Naive thymus-derived CD4-positive, alpha-beta T cell (primary cell): ENCODE data around the gene NECAB3. TPM values are rescaled to one million over a fixed set of nuclear protein-coding genes. Genes with fewer than 3 reads are reported as not detected.
A peak's percentile ranks its signal among the peaks of the same experiment; 100 is the strongest.
"Not testable (repeated sequence)": the region's sequence is repeated elsewhere in the genome, so short reads cannot be mapped to it uniquely, and the experiment has no call there.

ENCODE experiments used
- ATAC-seq: fragments of 150-1000 bp; cut with Tn5 transposase; 2 replicates; pipeline ENCODE4 v1.10.0; 2021; ENCODE audit warnings: mild to moderate bottlenecking, moderate library complexity
- CTCF ChIA-PET: fragments of 350-600 bp; sonication (Branson Sonifier 250); formaldehyde crosslinking; loops from one replicate; lab custom pipeline; 2021; ENCODE audit warnings: antibody characterized with exemption; lab: Charles Lee
- POLR2A ChIA-PET: fragments of 350-600 bp; sonication (Branson Sonifier 250); formaldehyde crosslinking; loops from one replicate; lab custom pipeline; 2021; ENCODE audit warnings: antibody characterized with exemption, inconsistent platforms; lab: Charles Lee
- DNase-seq, 9 donors: peaks; one replicate each; pipeline versions ENCODE4 v3.0.0 to v3.0.0-alpha.2; 2020 to 2022; ENCODE audit warnings: mixed read lengths in 1 of 9
- H3K27ac ChIP-seq: one replicate; pipeline ENCODE4 v1.7.0; 2013; ENCODE audit warnings: mild to moderate bottlenecking, low read depth, low read length, moderate library complexity
- H3K27me3 ChIP-seq, 2 donors: one replicate each; pipeline ENCODE4 v1.7.0; 2013; ENCODE audit warnings: low read length in 2 of 2, mild to moderate bottlenecking in 2 of 2, moderate library complexity in 2 of 2; ENCODE audit not compliant: control insufficient read depth in 2 of 2, insufficient read depth in 2 of 2
- H3K36me3 ChIP-seq, 3 experiments: 1 replicate in 2 of 3; 2 replicates in 1 of 3; pipeline ENCODE4 v1.7.0; 2013; ENCODE audit warnings: low read length in 3 of 3, mild to moderate bottlenecking in 3 of 3, moderate library complexity in 1 of 3; ENCODE audit not compliant: insufficient read depth in 3 of 3, control insufficient read depth in 2 of 3
- H3K4me1 ChIP-seq, 2 donors: one replicate each; pipeline ENCODE4 v1.7.0; 2013; ENCODE audit warnings: low read length in 2 of 2, mild to moderate bottlenecking in 2 of 2, moderate library complexity in 1 of 2; ENCODE audit not compliant: control insufficient read depth in 2 of 2, insufficient read depth in 2 of 2
- H3K4me3 ChIP-seq: 2 replicates; pipeline ENCODE4 v1.7.0; 2013; ENCODE audit warnings: mild to moderate bottlenecking, low read length
- H3K9me3 ChIP-seq, 3 experiments: 1 replicate in 2 of 3; 2 replicates in 1 of 3; pipeline ENCODE4 v1.7.0; 2013; ENCODE audit warnings: low read length in 3 of 3; ENCODE audit not compliant: control insufficient read depth in 2 of 3
- H3K27ac Mint-ChIP-seq, 9 donors: one replicate each; pipeline ENCODE4 v1.8.0; 2020 to 2022; ENCODE audit warnings: mixed read lengths in 9 of 9, mild to moderate bottlenecking in 8 of 9, moderate library complexity in 5 of 9, inconsistent platforms in 2 of 9
- H3K27me3 Mint-ChIP-seq, 5 donors: one replicate each; pipeline ENCODE4 v1.8.0; 2021 to 2022; ENCODE audit warnings: mixed read lengths in 5 of 5, mild to moderate bottlenecking in 1 of 5
- H3K36me3 Mint-ChIP-seq, 5 donors: one replicate each; pipeline ENCODE4 v1.8.0; 2020 to 2022; ENCODE audit warnings: mixed read lengths in 5 of 5, mild to moderate bottlenecking in 3 of 5, inconsistent platforms in 1 of 5
- H3K4me1 Mint-ChIP-seq, 7 donors: one replicate each; pipeline ENCODE4 v1.8.0; 2020 to 2022; ENCODE audit warnings: mixed read lengths in 7 of 7, mild to moderate bottlenecking in 3 of 7, inconsistent platforms in 1 of 7
- H3K4me3 Mint-ChIP-seq, 10 donors: one replicate each; pipeline ENCODE4 v1.8.0; 2020 to 2022; ENCODE audit warnings: mild to moderate bottlenecking in 10 of 10, mixed read lengths in 10 of 10, moderate library complexity in 6 of 10, inconsistent platforms in 2 of 10
- H3K9me3 Mint-ChIP-seq, 11 donors: one replicate each; pipeline ENCODE4 v1.8.0; 2020 to 2022; ENCODE audit warnings: mixed read lengths in 11 of 11, mild to moderate bottlenecking in 4 of 11, inconsistent platforms in 1 of 11, moderate library complexity in 1 of 11
- intact Hi-C, 2 donors: fragments of 100-400 bp; cut with micrococcal nuclease; formaldehyde crosslinking; loops; one replicate each; pipeline ENCODE4 v1.15.1; 2023
- polyA plus RNA-seq, 2 donors: library from polyadenylated mRNA; unstranded; fragments of 300-500 nt; fragmentation: Illumina TruSeq; gene quantifications; one replicate each; pipeline ENCODE4 v1.2.3, GENCODE V29; 2021
- total RNA-seq, 6 experiments: library from RNA in 5 of 6; stranded (reverse) in 5 of 6; gene quantifications; 1 replicate in 5 of 6; 2 replicates in 1 of 6; pipeline ENCODE4 v1.2.3 and lab custom pipeline; 2021 to 2026

Gene NECAB3
- total and polyA plus RNA-seq, 7 experiments from 2014 or later = 2.3 to 46.8 (median 13.6) TPM

DNA sequence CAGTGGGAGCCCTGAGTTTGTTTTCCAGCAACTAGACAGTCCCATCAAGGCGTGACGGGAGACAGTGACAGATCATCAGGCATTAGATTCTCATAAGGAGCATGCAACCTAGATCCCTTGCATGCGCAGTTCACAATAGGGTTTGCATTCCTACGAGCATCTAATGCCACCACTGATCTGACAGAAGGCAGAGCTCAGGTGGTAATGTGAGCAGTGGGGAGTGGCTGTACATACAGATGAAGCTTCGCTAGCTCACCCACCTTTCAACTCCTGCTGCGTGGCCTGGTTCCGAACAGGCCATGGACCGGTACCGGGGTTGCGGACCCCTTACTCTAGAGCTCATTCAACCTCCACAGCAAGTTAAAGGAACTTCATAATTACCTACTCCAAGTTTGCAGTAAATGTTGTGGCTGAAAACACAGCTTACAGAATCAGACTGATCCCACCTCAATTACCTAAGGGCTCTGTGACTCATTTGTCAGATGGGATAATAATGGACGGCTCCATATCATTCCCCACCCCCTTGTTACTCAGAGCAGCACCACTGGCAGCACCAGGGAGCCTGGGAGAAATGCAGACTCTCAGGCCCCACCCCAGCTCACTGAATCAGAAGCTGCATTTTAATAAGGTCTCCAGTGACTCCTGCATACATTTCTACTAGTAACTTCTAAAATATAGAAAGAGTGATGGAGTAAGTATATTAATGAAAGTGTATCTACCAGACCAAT is 30.1 kb upstream of the NECAB3 start:
- no peak overlapping the region for H3K27ac ChIP-seq
- ChIA-PET CTCF (no interaction called here), POLR2A (no interaction called here)
- Mint-ChIP-seq H3K36me3 (peaks cover 2 to 26% (median 8%) of the 10 kb centered on the region in 5 donors), H3K27ac (no peak overlapping the region), H3K9me3 (peaks cover 0 to 4% (median 0%) of the 10 kb centered on the region in 11 donors), H3K4me3 (no peak overlapping the region), H3K4me1 (peaks cover 0 to 5% (median 2%) of the 10 kb centered on the region in 7 donors), H3K27me3 (no peaks in the 10 kb centered on the region)
- intact Hi-C loops = no loop called here
- no peak overlapping the region for H3K4me3 ChIP-seq
- DNase-seq (no peak), ATAC-seq (no peak)
- H3K4me1 ChIP-seq = no peaks in the 10 kb centered on the region
- no peaks in the 10 kb centered on the region for H3K27me3 ChIP-seq
- H3K9me3 ChIP-seq = no peaks in the 10 kb centered on the region
- peaks cover 0 to 14% (median 0%) of the 10 kb centered on the region in 3 experiments for H3K36me3 ChIP-seq

DNA sequence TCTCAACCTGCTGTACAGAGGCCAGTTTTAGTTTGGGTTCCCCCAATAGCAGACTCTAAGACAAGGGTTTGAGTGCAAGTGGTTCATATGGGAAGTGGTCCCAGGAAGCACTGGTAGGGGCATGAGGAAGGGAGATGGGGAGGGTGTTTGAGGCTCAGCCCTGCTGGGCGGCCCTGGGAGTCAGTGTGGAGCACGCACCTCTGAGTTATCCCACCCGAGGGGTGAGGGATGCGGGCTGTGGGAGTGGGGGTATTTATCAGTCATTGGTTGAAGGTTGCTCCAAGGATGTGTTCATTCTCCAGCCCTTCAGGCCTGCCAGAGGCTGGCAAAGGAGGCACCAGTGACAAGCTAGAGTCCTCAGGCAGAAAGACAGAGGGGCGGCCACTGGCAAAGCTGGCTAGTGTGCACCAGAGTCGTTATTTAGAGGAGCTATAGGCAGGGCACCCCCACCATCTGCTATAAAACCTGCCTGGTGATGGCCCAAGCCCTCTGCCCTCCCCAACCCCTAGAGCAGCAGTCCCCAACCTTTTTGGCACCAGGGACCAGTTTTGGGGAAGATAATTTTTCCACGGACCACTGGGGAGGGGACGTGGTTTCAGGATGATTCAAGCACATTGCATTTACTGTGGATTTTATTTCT is 29.4 kb upstream of the NECAB3 start:
- Mint-ChIP-seq H3K36me3 (peaks cover 0 to 24% (median 8%) of the 10 kb centered on the region in 5 donors), H3K27ac (no peak overlapping the region), H3K27me3 (no peaks in the 10 kb centered on the region), H3K9me3 (peaks cover 0 to 4% (median 0%) of the 10 kb centered on the region in 11 donors), H3K4me1 (peaks cover 0 to 2% (median 0%) of the 10 kb centered on the region in 7 donors), H3K4me3 (no peak overlapping the region)
- H3K9me3 ChIP-seq = no peaks in the 10 kb centered on the region
- POLR2A ChIA-PET = no interaction called here
- intact Hi-C loops = no loop called here
- CTCF ChIA-PET = no interaction called here
- DNase-seq (no peak), ATAC-seq (no peak)
- no peaks in the 10 kb centered on the region for H3K27me3 ChIP-seq
- no peaks in the 10 kb centered on the region for H3K4me1 ChIP-seq
- no peak overlapping the region for H3K27ac ChIP-seq
- no peak overlapping the region for H3K4me3 ChIP-seq
- peaks cover 0 to 14% (median 0%) of the 10 kb centered on the region in 3 experiments for H3K36me3 ChIP-seq

DNA sequence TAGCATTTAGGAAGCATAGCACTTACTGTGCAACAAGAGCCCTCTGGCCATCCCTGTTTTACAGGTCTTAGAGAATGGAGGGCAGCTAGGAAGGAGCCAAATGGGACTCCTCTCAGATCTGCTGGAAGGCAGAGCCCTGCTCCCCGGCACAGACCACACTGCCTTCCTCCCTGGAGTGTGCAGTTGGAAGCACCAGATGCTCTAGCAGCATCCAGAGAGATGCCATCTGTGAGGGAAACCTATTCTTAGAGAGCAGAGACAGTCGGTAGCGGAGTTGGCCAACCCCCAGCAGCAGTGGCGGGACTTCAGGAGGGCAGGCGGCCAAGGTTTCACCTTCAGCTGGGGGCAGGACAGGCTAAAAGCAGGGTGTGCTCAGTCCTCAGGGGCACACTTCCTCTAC is 28.6 kb upstream of the NECAB3 start:
- DNase-seq (no peak), ATAC-seq (no peak)
- no peaks in the 10 kb centered on the region for H3K9me3 ChIP-seq
- CTCF ChIA-PET = no interaction called here
- H3K4me3 Mint-ChIP-seq = no peak overlapping the region
- H3K36me3 Mint-ChIP-seq = peaks cover 0 to 24% (median 9%) of the 10 kb centered on the region in 5 donors
- H3K9me3 Mint-ChIP-seq = peaks cover 0 to 4% (median 0%) of the 10 kb centered on the region in 11 donors
- POLR2A ChIA-PET = no interaction called here
- peaks cover 0 to 12% (median 0%) of the 10 kb centered on the region in 3 experiments for H3K36me3 ChIP-seq
- H3K27me3 ChIP-seq = no peaks in the 10 kb centered on the region
- no peaks in the 10 kb centered on the region for H3K27me3 Mint-ChIP-seq
- H3K4me3 ChIP-seq = no peak overlapping the region
- H3K27ac ChIP-seq = no peak overlapping the region
- H3K27ac Mint-ChIP-seq = peak overlapping the region in 3 of 9 donors; percentile 25 to 74 (median 56)
- no peaks in the 10 kb centered on the region for H3K4me1 ChIP-seq
- H3K4me1 Mint-ChIP-seq = peaks cover 0 to 2% (median 0%) of the 10 kb centered on the region in 7 donors
- intact Hi-C loops = no loop called here

DNA sequence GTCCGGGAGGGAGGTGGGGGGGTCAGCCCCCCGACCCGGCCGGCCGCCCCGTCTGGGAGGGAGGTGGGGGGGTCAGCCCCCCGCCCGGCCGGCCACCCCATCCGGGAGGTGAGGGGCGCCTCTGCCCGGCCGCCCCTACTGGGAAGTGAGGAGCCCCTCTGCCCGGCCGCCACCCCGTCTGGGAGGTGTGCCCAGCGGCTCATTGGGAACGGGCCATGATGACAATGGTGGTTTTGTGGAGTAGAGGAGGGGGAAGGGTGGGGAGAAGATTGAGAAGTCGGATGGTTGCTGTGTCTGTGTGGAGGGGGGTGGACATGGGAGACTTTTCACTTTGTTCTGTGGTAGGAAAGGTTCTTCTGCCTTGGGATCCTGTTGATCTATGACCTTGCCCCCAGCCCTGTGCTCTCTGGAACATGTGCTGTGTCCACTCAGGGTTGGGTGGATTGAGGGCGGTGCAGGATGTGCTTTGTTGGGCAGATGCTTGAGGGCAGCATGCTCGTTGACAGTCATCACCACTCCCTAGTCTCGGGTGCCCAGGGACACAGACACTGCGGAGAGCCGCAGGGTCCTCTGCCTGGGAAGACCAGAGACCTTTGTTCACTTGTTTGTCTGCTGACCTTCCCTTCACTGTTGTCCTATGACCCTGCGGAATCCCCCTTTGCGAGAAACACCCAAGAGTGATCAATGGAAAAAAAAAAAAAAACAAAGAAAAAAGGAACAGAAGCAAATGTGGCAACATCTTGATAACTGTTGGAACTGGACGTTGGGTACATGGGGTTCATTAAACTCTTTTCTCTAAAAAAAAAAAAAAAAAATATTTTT is 27.6 kb upstream of the NECAB3 start:
- intact Hi-C loops = no loop called here
- POLR2A ChIA-PET = no interaction called here
- no peak overlapping the region for H3K4me3 Mint-ChIP-seq

DNA sequence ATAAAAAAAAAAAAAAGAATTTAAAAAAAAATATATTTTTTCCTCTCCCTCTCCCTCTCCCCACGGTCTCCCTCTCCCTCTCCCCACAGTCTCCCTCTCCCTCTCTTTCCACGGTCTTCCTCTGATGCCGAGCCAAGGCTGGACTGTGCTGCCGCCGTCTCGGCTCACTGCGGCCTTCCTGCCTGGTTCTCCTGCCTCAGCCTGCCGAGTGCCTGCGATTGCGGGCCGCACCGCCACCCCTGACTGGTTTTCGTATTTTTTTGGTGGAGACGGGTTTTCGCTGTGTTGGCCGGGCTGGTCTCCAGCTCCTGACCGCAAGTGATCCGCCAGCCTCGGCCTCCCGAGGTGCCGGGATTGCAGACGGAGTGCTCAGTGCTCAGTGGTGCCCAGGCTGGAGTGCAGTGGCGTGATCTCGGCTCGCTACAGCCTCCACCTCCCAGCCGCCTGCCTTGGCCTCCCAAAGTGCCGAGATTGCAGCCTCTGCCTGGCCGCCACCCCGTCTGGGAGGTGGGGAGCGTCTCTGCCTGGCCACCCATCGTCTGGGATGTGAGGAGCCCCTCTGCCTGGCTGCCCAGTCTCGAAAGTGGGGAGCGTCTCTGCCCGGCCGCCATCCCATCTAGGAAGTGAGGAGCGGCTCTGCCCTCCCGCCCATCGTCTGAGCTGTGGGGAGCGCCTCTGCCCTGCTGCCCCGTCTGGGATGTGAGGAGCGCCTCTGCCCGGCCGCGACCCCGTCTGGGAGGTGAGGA is 26.6 kb upstream of the NECAB3 start:
- H3K36me3 ChIP-seq, intact Hi-C loops, H3K4me3 ChIP-seq, ATAC-seq, H3K27ac Mint-ChIP-seq, H3K4me1 Mint-ChIP-seq, H3K27me3 ChIP-seq, DNase-seq, H3K4me1 ChIP-seq, H3K27me3 Mint-ChIP-seq, H3K4me3 Mint-ChIP-seq, H3K27ac ChIP-seq, H3K9me3 ChIP-seq, POLR2A ChIA-PET: not testable (repeated sequence)
- CTCF ChIA-PET = interaction anchor here (0.9 kb wide), 1 partner anchor 55 kb away, joined by 3 read pairs; no protein-coding TSS in a partner anchor
- H3K9me3 Mint-ChIP-seq = peaks cover 0 to 14% (median 0%) of the 10 kb centered on the region in 11 donors
- peaks cover 0 to 17% (median 4%) of the 10 kb centered on the region in 5 donors for H3K36me3 Mint-ChIP-seq

More for the DNA sequence above, 27.6 kb upstream of the NECAB3 start:
- Histone ChIP-seq H3K27ac (no peak overlapping the region), H3K4me3 (no peak overlapping the region), H3K27me3 (no peaks in the 10 kb centered on the region), H3K36me3 (peaks cover 0 to 1% (median 0%) of the 10 kb centered on the region in 3 experiments), H3K4me1 (no peaks in the 10 kb centered on the region), H3K9me3 (no peaks in the 10 kb centered on the region)
- no peak overlapping the region for H3K27ac Mint-ChIP-seq
- no peaks in the 10 kb centered on the region for H3K27me3 Mint-ChIP-seq
- DNase-seq (no peak), ATAC-seq (no peak)
- H3K36me3 Mint-ChIP-seq = peaks cover 0 to 17% (median 4%) of the 10 kb centered on the region in 5 donors
- H3K9me3 Mint-ChIP-seq = peaks cover 0 to 12% (median 0%) of the 10 kb centered on the region in 11 donors
- CTCF ChIA-PET = no interaction called here
- peaks cover 0 to 2% (median 0%) of the 10 kb centered on the region in 7 donors for H3K4me1 Mint-ChIP-seq

DNA sequence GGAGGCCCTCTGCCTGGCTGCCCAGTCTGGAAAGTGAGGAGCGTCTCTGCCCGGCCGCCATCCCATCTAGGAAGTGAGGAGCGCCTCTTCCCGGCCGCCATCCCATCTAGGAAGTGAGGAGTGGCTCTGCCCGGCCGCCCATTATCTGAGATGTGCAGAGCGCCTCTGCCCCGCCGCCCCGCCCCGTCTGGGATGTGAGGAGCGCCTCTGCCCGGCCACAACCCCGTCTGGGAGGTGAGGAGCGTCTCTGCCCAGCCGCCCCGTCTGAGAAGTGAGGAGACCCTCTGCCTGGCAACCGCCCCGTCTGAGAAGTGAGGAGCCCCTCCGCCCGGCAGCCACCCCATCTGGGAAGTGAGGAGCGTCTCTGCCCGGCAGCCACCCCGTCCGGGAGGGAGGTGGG is 24.7 kb upstream of the NECAB3 start:
- H3K9me3 ChIP-seq, ATAC-seq, H3K4me3 Mint-ChIP-seq, DNase-seq, H3K36me3 ChIP-seq, H3K27me3 Mint-ChIP-seq, H3K27me3 ChIP-seq, H3K4me1 ChIP-seq, intact Hi-C loops, H3K27ac ChIP-seq, POLR2A ChIA-PET, CTCF ChIA-PET, H3K4me1 Mint-ChIP-seq, H3K27ac Mint-ChIP-seq, H3K4me3 ChIP-seq: not testable (repeated sequence)
- Mint-ChIP-seq H3K36me3 (peaks cover 0 to 11% (median 0%) of the 10 kb centered on the region in 5 donors), H3K9me3 (peaks cover 0 to 14% (median 0%) of the 10 kb centered on the region in 11 donors)
